Muscle of leg (tissue), 11 donors: ENCODE results near the gene TMEM176B. TPM values are rescaled to one million over a fixed set of nuclear protein-coding genes. Genes with fewer than 3 reads are reported as not detected.
"Not testable (repeated sequence)": the region's sequence is repeated elsewhere in the genome, so short reads cannot be mapped to it uniquely, and the experiment has no call there.

Experiments
- DNase-seq: peaks from one replicate; pipeline ENCODE4 v3.0.0; 2013
- H3K27ac ChIP-seq: one replicate; pipeline ENCODE4 v1.5.1; 2013; ENCODE audit warnings: mild to moderate bottlenecking, low read length, control low read depth
- H3K27me3 ChIP-seq: one replicate; pipeline ENCODE4 v1.6.1; 2013; ENCODE audit warnings: low read length; ENCODE audit not compliant: control insufficient read depth, insufficient read depth
- H3K36me3 ChIP-seq: one replicate; pipeline ENCODE4 v1.6.1; 2013; ENCODE audit warnings: low read length; ENCODE audit not compliant: control insufficient read depth, insufficient read depth
- H3K4me1 ChIP-seq: one replicate; pipeline ENCODE4 v1.6.1; 2013; ENCODE audit warnings: low read length; ENCODE audit not compliant: control insufficient read depth, insufficient read depth
- H3K4me3 ChIP-seq: one replicate; pipeline ENCODE4 v1.5.1; 2013; ENCODE audit warnings: low read length, control low read depth
- H3K9me3 ChIP-seq: replicated peaks from 2 replicates; pipeline ENCODE4 v1.6.1; 2013; ENCODE audit warnings: low read depth, low read length; ENCODE audit not compliant: control insufficient read depth
- WGBS: methylation state at CpG from one replicate; pipeline ENCODE4 v1.1.5; 2013; ENCODE audit warnings: missing lambda C conversion rate; ENCODE audit not compliant: insufficient coverage; 5-methylcytosine and 5-hydroxymethylcytosine counted together
- polyA plus RNA-seq, 8 donors: library from polyadenylated mRNA; unstranded; fragments of 120-200 nt; gene quantifications; one replicate each; pipeline versions ENCODE4 v1.2.1 to v1.2.3, GENCODE V29; 2013; ENCODE audit warnings: inconsistent platforms in 1 of 8, low replicate concordance in 1 of 8; ENCODE audit not compliant: insufficient read length in 8 of 8, insufficient read depth in 1 of 8
- total RNA-seq: library from RNA; stranded (reverse); fragments of 120-200 nt; gene quantifications from one replicate; pipeline ENCODE4 v1.2.4, GENCODE V29; 2013

TMEM176B gene
- total and polyA plus RNA-seq, 9 donors, result 7.7 to 16.7 (median 11.7) TPM

GRCh38 chr7:150778738-150779301 is 21.3 kb downstream of the TMEM176B start:
- no peaks in the 10 kb centered on the region for H3K36me3 ChIP-seq
- H3K9me3 ChIP-seq, result no peaks in the 10 kb centered on the region
- peaks cover 3% of the 10 kb centered on the region for H3K27me3 ChIP-seq
- WGBS, result 0% methylated on average over 4 of the region's 12 CpGs
- H3K4me3 ChIP-seq, result no peak overlapping the region
- DNase-seq, result peak; percentile 92
- peaks cover 2% of the 10 kb centered on the region for H3K4me1 ChIP-seq
- H3K27ac ChIP-seq, result no peak overlapping the region

GRCh38 chr7:150778014-150778737 is 22.0 kb downstream of the TMEM176B start:
- Histone ChIP-seq H3K27me3 (peaks cover 3% of the 10 kb centered on the region), H3K27ac (no peak overlapping the region), H3K9me3 (no peaks in the 10 kb centered on the region), H3K36me3 (no peaks in the 10 kb centered on the region), H3K4me1 (peaks cover 2% of the 10 kb centered on the region), H3K4me3 (no peak overlapping the region)
- WGBS, result 43% methylated on average over 4 of the region's 8 CpGs
- DNase-seq, result no peak

- not testable (repeated sequence) for H3K9me3 ChIP-seq, H3K36me3 ChIP-seq, H3K27me3 ChIP-seq, DNase-seq, H3K27ac ChIP-seq, H3K4me3 ChIP-seq, H3K4me1 ChIP-seq
- whole genome bisulfite sequencing, result no CpG with 5 or more reads among the region's 1 CpG
Observed at GRCh38 chr7:150774131-150774530, 26.0 kb downstream of the TMEM176B start.

DNA sequence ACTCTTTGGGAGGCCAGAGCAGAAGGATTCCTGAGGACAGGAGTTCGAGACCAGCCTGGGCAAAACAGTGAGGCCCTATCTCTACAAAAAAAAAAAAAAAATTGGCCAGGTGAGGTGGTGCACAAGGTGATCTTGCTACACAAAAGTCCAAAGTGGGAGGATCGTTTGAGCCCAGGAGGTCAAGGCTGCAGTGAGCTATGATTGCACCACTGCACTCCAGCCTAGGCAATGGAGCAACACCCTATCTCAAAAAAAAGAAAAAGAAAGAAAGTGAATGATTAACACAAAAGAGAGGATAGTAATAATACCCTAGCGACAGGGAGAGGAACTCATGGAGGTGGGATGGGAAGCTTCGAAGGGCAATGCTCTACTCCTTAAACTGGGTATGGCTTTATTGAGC is 30.4 kb downstream of the TMEM176B start:
- Histone ChIP-seq H3K4me1 (no peaks in the 10 kb centered on the region), H3K9me3 (no peaks in the 10 kb centered on the region), H3K27me3 (no peaks in the 10 kb centered on the region), H3K27ac (no peak overlapping the region), H3K36me3 (no peaks in the 10 kb centered on the region), H3K4me3 (no peak overlapping the region)
- WGBS, result no CpG with 5 or more reads among the region's 4 CpGs
- no peak for DNase-seq

DNA sequence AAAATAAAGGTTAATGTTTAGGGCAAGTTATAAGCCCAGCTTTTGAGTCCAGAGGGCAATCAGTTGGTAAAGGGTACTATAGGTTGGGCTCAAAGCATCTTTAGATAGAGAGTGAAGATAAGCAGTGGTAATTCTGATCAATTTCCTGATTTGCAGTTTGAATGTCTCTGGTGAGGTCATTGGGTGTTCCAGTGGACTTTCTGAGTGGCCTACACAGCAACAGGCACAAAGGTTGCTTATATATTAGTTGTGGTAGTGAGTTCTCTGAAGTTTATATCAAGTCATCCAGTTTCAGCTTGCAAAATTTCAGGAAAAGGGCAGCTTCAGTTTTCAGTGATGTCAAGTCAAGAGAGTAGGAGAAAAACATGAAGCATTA is 33.8 kb downstream of the TMEM176B start:
- Histone ChIP-seq H3K27ac (no peak overlapping the region), H3K9me3 (no peaks in the 10 kb centered on the region), H3K4me1 (no peaks in the 10 kb centered on the region), H3K36me3 (no peaks in the 10 kb centered on the region), H3K27me3 (no peaks in the 10 kb centered on the region), H3K4me3 (no peak overlapping the region)
- no peak for DNase-seq

DNA sequence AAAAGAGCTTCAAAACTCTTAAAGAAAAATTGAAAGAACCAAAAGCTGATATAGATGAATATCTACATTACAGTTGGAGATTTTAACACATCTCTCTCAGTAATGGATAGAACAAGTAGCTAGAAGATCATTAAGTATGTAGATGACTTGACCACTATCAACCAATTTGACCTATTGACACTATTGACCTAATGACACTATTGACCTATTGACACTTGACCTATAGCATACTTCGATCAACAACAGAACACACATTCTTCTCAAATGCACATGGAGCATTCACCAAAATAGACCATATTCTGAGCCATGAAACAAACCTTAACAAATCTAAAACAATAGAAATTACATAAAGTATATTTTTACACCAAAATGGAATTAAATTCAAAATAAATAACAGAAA is 40.7 kb downstream of the TMEM176B start:
- DNase-seq, result no peak
- no peaks in the 10 kb centered on the region for H3K36me3 ChIP-seq
- no peak overlapping the region for H3K4me3 ChIP-seq
- no CpG with 5 or more reads among the region's 1 CpG for WGBS
- no peaks in the 10 kb centered on the region for H3K27me3 ChIP-seq
- no peaks in the 10 kb centered on the region for H3K4me1 ChIP-seq
- H3K9me3 ChIP-seq, result no peaks in the 10 kb centered on the region
- no peak overlapping the region for H3K27ac ChIP-seq

DNA sequence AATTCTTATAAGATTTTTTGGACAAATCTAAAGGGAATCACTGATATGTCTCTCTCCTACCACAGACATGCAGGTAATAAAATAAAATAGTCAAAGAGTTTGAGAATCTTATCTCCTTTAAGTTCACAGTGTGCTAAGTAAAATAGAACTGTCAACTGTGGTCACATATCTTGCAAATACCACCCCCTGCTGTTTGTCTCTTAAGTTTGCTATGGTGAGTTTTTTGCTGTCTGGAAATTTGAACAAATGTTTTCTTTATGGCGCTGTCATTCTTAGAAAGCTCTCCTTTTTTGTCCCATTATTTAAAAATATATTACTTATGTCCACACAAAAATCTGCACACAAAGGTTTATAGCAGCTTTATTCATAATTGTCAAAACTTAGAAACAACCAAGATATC is 43.3 kb downstream of the TMEM176B start:
- peak; percentile 28 for DNase-seq
- no CpG with 5 or more reads among the region's 1 CpG for WGBS
- Histone ChIP-seq H3K36me3 (no peaks in the 10 kb centered on the region), H3K4me1 (no peaks in the 10 kb centered on the region), H3K9me3 (no peaks in the 10 kb centered on the region), H3K27ac (no peak overlapping the region), H3K4me3 (no peak overlapping the region), H3K27me3 (no peaks in the 10 kb centered on the region)

- Histone ChIP-seq H3K4me3 (no peak overlapping the region), H3K27ac (no peak overlapping the region), H3K9me3 (no peaks in the 10 kb centered on the region), H3K4me1 (no peaks in the 10 kb centered on the region), H3K27me3 (no peaks in the 10 kb centered on the region), H3K36me3 (no peaks in the 10 kb centered on the region)
- DNase-seq, result no peak
- 41% methylated on average over 2 of the region's 3 CpGs for WGBS
Observed at GRCh38 chr7:150756166-150756565, 44.0 kb downstream of the TMEM176B start.

- peak; percentile 16 for DNase-seq
- H3K36me3 ChIP-seq, result no peaks in the 10 kb centered on the region
- no peak overlapping the region for H3K27ac ChIP-seq
- H3K27me3 ChIP-seq, result no peaks in the 10 kb centered on the region
- H3K4me3 ChIP-seq, result no peak overlapping the region
- no peaks in the 10 kb centered on the region for H3K9me3 ChIP-seq
- 40% methylated on average over 2 of the region's 4 CpGs for WGBS
- no peaks in the 10 kb centered on the region for H3K4me1 ChIP-seq
Observed at GRCh38 chr7:150755473-150756099, 44.6 kb downstream of the TMEM176B start.

DNA sequence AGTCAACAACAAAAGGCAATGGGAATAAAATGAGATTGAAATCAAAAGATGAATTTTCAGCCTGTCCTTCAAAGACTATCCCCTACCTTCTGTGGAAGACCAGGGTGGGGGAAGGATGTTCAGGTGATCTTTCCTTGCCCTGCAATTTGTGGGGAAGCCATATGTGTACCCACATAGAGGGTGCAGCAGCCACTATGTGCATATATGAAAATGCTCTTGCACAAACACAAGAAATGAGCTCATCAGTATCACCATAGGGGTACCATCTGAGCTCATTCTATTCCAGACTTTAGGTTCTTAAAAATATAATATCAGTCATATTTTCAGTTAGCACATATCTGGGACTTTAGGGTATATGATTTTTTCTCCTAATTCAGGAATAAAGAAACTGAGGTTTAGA is 45.2 kb downstream of the TMEM176B start:
- Histone ChIP-seq H3K27ac (no peak overlapping the region), H3K27me3 (no peaks in the 10 kb centered on the region)

More for the DNA sequence above, 45.2 kb downstream of the TMEM176B start:
- Histone ChIP-seq H3K4me1 (no peaks in the 10 kb centered on the region), H3K36me3 (no peaks in the 10 kb centered on the region), H3K4me3 (no peak overlapping the region), H3K9me3 (no peaks in the 10 kb centered on the region)
- no peak for DNase-seq
